NCI-H2227 treated with DMSO at 0.1 percent for 48 hours (cell line): ENCODE results near the gene PHACTR4.
"Not testable (repeated sequence)": the region's sequence is repeated elsewhere in the genome, so short reads cannot be mapped to it uniquely, and the experiment has no call there.

Experiments
- DNase-seq: peaks from one replicate; lab custom pipeline; 2025; lab: John Stamatoyannopoulos, UW

Gene PHACTR4

GRCh38 chr1:28503117-28503516, 133.6 kb downstream of the PHACTR4 start:
- DNase-seq, result no peak

- DNase-seq, result peak; percentile 97
Measured at GRCh38 chr1:28505406-28506187, 136.1 kb downstream of the PHACTR4 start, which contains the start of gene RCC1. RCC1 (plus strand) TSS chr1:28506043; CDS start chr1:28529867, 23,824 bp downstream.

GRCh38 chr1:28506907-28507246, 137.3 kb downstream of the PHACTR4 start:
- no peak for DNase-seq

- no peak for DNase-seq
Measured at GRCh38 chr1:28507247-28507645, 137.7 kb downstream of the PHACTR4 start.

GRCh38 chr1:28507646-28508434, 138.3 kb downstream of the PHACTR4 start:
- DNase-seq, result no peak

GRCh38 chr1:28508435-28508754, 138.9 kb downstream of the PHACTR4 start:
- no peak for DNase-seq

- DNase-seq, result no peak
Measured at GRCh38 chr1:28509705-28510272, 140.2 kb downstream of the PHACTR4 start.

GRCh38 chr1:28510273-28510969, 140.9 kb downstream of the PHACTR4 start:
- DNase-seq, result no peak

- no peak for DNase-seq
Measured at GRCh38 chr1:28510970-28511440, 141.5 kb downstream of the PHACTR4 start.

GRCh38 chr1:28512058-28512611, 142.6 kb downstream of the PHACTR4 start:
- DNase-seq, result no peak

GRCh38 chr1:28514445-28514933, 144.9 kb downstream of the PHACTR4 start:
- not testable (repeated sequence) for DNase-seq

GRCh38 chr1:28516518-28516956, 147.0 kb downstream of the PHACTR4 start:
- DNase-seq, result no peak

- DNase-seq, result peak; percentile 66
Measured at GRCh38 chr1:28517649-28517999, 148.1 kb downstream of the PHACTR4 start.

- peak; percentile 89 for DNase-seq
Measured at GRCh38 chr1:28518000-28518744, 148.6 kb downstream of the PHACTR4 start.

GRCh38 chr1:28518745-28519341, 149.3 kb downstream of the PHACTR4 start:
- no peak for DNase-seq

- DNase-seq, result no peak
Measured at GRCh38 chr1:28519946-28520725, 150.6 kb downstream of the PHACTR4 start.

GRCh38 chr1:28520796-28521195, 151.3 kb downstream of the PHACTR4 start:
- DNase-seq, result not testable (repeated sequence)

GRCh38 chr1:28521502-28522164, 152.1 kb downstream of the PHACTR4 start:
- DNase-seq, result no peak

GRCh38 chr1:28522537-28522936, 153.0 kb downstream of the PHACTR4 start:
- not testable (repeated sequence) for DNase-seq
